Fibroblast of pulmonary artery (primary cell): Measurements from ENCODE around the gene DCTN3.

Experiments
- DNase-seq: peaks from one replicate; pipeline ENCODE4 v3.0.0-alpha.2; 2010; ENCODE audit warnings: low read depth
- H3K4me3 ChIP-seq: replicated peaks from 2 replicates; pipeline ENCODE4 v1.5.1; 2011; ENCODE audit warnings: low read depth, mild to moderate bottlenecking, control low read depth, low read length, moderate library complexity
- CTCF ChIP-seq: IDR thresholded peaks from 2 replicates; pipeline ENCODE4 v1.5.1; 2011; ENCODE audit warnings: mild to moderate bottlenecking, control low read depth, low read length, inconsistent platforms; ENCODE audit errors: missing control alignments

DCTN3 gene

GRCh38 chr9:34635556-34635955 lies 15.3 kb upstream of the DCTN3 start:
- no peak overlapping the region for H3K4me3 ChIP-seq
- TF ChIP-seq CTCF, result no peak
- no peak for DNase-seq

- no peak for TF ChIP-seq CTCF
- no peak for DNase-seq
- no peak overlapping the region for H3K4me3 ChIP-seq
These were observed 14.4 kb upstream of the DCTN3 start for GRCh38 chr9:34634551-34635248.

GRCh38 chr9:34633851-34634550 lies 13.7 kb upstream of the DCTN3 start:
- no peak overlapping the region for H3K4me3 ChIP-seq
- TF ChIP-seq CTCF, result peak; percentile 89
- peak; percentile 77 for DNase-seq

GRCh38 chr9:34633166-34633565 lies 12.9 kb upstream of the DCTN3 start:
- DNase-seq, result no peak
- H3K4me3 ChIP-seq, result no peak overlapping the region
- TF ChIP-seq CTCF, result no peak

- DNase-seq, result no peak
- no peak for TF ChIP-seq CTCF
- no peak overlapping the region for H3K4me3 ChIP-seq
These were observed 10.3 kb upstream of the DCTN3 start for GRCh38 chr9:34630402-34631154.

- H3K4me3 ChIP-seq, result no peak overlapping the region
- TF ChIP-seq CTCF, result no peak
- no peak for DNase-seq
These were observed 9.2 kb upstream of the DCTN3 start for GRCh38 chr9:34629491-34629808.
